GM12873 (cell line): ENCODE measurements around the gene RGS12.

Source experiments
- TF ChIP-seq, protein P1 (sequence below): IDR thresholded peaks from 2 replicates; pipeline ENCODE4 v1.5.1; 2012; ENCODE audit warnings: low read depth, mild to moderate bottlenecking, moderate library complexity, low read length, control low read depth; ENCODE audit not compliant: insufficient read depth; ENCODE audit errors: missing control alignments

Gene RGS12

DNA sequence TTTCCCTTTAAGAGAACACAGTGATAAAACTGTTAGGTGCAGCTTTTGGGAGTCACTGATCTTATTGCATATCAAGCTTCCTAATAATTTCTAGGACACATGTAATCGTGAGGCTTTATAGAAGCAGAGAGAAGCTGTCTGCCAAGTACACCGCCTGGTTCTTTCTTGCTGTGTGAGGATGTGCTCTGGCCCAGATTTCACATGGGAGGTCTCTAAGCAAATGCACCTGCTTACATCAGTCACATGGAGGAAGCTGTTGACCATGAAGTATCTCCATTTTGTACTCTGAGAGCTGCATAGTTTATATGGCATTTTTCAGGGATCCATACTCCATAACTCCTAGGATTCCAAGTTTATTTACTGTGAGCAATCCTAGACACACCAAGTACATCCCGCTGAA is 37.1 kb downstream of the RGS12 start:
- TF ChIP-seq, protein P1, sequence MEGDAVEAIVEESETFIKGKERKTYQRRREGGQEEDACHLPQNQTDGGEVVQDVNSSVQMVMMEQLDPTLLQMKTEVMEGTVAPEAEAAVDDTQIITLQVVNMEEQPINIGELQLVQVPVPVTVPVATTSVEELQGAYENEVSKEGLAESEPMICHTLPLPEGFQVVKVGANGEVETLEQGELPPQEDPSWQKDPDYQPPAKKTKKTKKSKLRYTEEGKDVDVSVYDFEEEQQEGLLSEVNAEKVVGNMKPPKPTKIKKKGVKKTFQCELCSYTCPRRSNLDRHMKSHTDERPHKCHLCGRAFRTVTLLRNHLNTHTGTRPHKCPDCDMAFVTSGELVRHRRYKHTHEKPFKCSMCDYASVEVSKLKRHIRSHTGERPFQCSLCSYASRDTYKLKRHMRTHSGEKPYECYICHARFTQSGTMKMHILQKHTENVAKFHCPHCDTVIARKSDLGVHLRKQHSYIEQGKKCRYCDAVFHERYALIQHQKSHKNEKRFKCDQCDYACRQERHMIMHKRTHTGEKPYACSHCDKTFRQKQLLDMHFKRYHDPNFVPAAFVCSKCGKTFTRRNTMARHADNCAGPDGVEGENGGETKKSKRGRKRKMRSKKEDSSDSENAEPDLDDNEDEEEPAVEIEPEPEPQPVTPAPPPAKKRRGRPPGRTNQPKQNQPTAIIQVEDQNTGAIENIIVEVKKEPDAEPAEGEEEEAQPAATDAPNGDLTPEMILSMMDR = no peak

DNA sequence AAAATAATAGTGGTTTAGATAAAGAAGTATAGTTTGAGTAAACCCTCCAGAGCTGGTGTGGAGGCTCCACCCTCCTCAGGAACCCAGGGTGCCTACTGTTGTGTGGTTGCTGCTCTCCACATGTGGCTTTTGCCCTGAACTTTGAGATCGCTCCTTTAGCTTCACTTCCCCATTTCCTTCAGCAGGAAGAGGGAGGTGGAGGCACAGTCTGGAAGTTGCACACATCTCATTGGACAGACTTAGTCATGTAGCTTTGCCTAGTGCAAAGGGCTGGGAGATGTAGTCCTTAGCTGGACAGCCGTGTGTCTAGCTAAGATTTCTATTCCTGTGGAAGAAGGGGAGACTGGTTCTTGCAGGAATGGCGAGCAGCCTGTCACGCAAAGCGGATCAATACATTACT is 37.9 kb downstream of the RGS12 start:
- TF ChIP-seq, protein P1 = no peak

DNA sequence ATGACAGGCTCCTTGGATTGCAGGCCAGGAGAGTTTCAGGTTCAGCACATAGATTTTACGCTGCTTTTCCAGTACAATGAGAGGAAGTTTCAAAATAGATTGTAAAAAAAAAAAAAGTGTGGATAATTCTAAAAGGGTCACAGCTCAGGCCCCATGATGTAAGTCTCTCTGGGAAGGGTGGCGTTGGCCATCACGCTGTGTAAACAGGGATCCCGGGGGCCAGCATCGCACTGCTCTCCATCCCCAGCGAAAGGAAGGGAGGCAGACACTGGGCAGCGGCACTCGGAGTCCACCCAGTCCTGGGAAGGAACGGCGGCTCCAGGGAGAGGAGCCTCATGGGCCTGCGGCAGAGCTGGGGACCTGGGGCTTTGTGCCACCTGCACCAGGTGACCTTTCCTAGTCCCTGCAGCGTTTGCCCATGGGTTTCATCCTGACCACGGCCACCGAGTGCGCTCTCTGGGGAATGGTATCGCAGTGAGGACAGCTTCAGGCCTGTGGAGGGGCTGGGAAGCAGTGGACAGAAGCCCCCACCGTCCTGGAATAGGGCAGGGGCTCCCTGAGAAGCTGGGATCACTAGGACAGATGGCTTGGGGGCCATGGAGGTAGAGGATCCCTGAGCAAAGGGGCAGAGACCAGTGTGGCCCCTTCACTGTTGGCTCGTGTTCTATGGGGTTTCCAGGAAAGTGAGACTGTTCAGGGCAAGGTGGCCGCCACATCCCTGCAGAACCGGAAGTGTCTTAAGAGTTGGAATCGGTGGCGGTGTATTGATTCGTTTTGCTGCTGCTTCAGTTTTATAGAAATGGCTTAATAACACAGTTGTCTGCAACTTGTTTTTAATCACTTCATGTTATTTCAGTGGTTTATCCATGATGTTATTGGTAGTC is 38.9 kb downstream of the RGS12 start:
- TF ChIP-seq, protein P1 = no peak

DNA sequence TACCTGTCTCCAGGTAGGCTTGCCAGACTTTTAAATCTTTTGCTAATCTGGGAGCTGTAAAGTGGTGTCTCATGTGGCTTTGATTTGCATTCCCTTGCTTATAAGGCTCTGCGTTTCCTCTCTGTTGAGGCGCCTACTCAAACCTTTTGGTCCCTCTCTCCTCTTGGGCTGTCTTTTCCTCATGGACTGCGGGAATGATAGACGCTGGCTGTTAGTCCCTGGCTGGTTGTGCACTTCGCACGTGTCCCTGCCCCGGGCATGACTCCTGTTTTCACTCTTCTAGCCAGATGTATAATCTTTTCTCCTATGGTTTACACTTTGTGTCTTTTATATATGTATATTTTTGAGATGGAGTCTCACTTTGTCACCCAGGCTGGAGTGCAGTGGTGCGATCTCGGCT is 39.7 kb downstream of the RGS12 start:
- TF ChIP-seq, protein P1 = no peak

DNA sequence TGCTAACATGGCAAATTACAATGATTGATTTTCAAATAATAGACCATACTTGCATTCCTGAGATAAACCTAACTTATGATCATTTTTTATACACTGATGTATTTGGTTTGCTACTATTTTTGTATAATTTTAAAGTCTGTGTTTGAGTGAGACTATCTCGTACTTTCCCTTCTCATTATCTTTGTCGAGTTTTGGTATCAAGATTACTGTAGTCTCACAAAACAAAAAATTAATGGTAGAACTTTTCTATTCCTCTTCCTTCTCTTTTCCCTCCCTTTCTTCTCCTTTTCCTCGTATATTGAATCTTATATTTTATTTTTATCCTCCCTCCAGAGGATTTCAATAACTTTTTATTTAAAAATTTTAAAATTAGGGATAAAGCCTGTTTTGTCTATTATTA is 41.5 kb downstream of the RGS12 start:
- TF ChIP-seq, protein P1 = no peak

DNA sequence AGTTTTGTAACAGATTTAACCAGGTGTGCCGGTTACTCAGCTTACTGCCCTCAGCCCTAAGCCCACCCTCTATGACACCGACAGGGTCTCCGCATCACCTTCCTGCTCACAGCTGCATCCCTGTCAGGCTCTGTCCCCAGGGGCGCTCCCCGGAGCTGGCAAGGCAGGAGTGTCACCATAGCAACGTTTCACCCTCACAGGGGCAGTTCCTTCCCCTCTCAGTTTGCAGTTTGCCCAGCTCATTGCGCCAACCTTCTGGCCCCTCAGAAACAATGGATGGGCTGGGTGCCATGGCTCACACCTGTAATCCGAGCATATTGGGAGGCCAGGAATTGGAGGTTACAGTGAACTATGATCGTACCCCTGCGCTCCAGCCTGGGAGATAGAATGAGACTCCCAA is 42.6 kb downstream of the RGS12 start:
- TF ChIP-seq, protein P1 = no peak

DNA sequence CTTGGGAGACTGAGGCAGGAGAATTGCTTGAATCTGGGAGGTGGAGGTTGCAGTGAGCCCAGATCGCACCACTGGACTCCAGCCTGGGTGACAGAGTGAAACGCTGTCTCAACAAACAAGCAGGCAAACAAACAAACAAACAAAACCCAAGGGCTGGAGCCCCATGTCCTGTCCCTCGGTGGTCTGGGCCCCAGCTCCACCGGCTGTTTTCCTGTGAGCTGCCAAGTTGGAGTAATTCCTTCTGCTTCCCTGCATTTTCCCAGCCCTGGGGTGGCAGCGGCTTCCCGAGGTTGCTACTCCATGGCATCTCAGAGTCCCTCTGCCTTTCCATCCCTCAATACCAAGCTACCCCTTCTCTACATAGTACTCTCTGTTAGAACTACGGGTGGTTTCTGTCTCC is 43.2 kb downstream of the RGS12 start:
- TF ChIP-seq, protein P1 = no peak
